Naive thymus-derived CD4-positive, alpha-beta T cell (primary cell): ENCODE measurements around the gene SERPINB12. TPM values are rescaled to one million over a fixed set of nuclear protein-coding genes. Genes with fewer than 3 reads are reported as not detected.

ENCODE experiments used
- ATAC-seq: fragments of 150-1000 bp; cut with Tn5 transposase; 2 replicates; pipeline ENCODE4 v1.10.0; 2021; ENCODE audit warnings: mild to moderate bottlenecking, moderate library complexity
- CTCF ChIA-PET: fragments of 350-600 bp; sonication (Branson Sonifier 250); formaldehyde crosslinking; loops from one replicate; lab custom pipeline; 2021; ENCODE audit warnings: antibody characterized with exemption; lab: Charles Lee
- POLR2A ChIA-PET: fragments of 350-600 bp; sonication (Branson Sonifier 250); formaldehyde crosslinking; loops from one replicate; lab custom pipeline; 2021; ENCODE audit warnings: antibody characterized with exemption, inconsistent platforms; lab: Charles Lee
- DNase-seq, 9 donors: peaks; one replicate each; pipeline versions ENCODE4 v3.0.0 to v3.0.0-alpha.2; 2020 to 2022; ENCODE audit warnings: mixed read lengths in 1 of 9
- H3K27ac ChIP-seq: one replicate; pipeline ENCODE4 v1.7.0; 2013; ENCODE audit warnings: mild to moderate bottlenecking, low read depth, low read length, moderate library complexity
- H3K27me3 ChIP-seq, 2 donors: one replicate each; pipeline ENCODE4 v1.7.0; 2013; ENCODE audit warnings: low read length in 2 of 2, mild to moderate bottlenecking in 2 of 2, moderate library complexity in 2 of 2; ENCODE audit not compliant: control insufficient read depth in 2 of 2, insufficient read depth in 2 of 2
- H3K36me3 ChIP-seq, 3 experiments: 1 replicate in 2 of 3; 2 replicates in 1 of 3; pipeline ENCODE4 v1.7.0; 2013; ENCODE audit warnings: low read length in 3 of 3, mild to moderate bottlenecking in 3 of 3, moderate library complexity in 1 of 3; ENCODE audit not compliant: insufficient read depth in 3 of 3, control insufficient read depth in 2 of 3
- H3K4me1 ChIP-seq, 2 donors: one replicate each; pipeline ENCODE4 v1.7.0; 2013; ENCODE audit warnings: low read length in 2 of 2, mild to moderate bottlenecking in 2 of 2, moderate library complexity in 1 of 2; ENCODE audit not compliant: control insufficient read depth in 2 of 2, insufficient read depth in 2 of 2
- H3K4me3 ChIP-seq: 2 replicates; pipeline ENCODE4 v1.7.0; 2013; ENCODE audit warnings: mild to moderate bottlenecking, low read length
- H3K9me3 ChIP-seq, 3 experiments: 1 replicate in 2 of 3; 2 replicates in 1 of 3; pipeline ENCODE4 v1.7.0; 2013; ENCODE audit warnings: low read length in 3 of 3; ENCODE audit not compliant: control insufficient read depth in 2 of 3
- H3K27ac Mint-ChIP-seq, 9 donors: one replicate each; pipeline ENCODE4 v1.8.0; 2020 to 2022; ENCODE audit warnings: mixed read lengths in 9 of 9, mild to moderate bottlenecking in 8 of 9, moderate library complexity in 5 of 9, inconsistent platforms in 2 of 9
- H3K27me3 Mint-ChIP-seq, 5 donors: one replicate each; pipeline ENCODE4 v1.8.0; 2021 to 2022; ENCODE audit warnings: mixed read lengths in 5 of 5, mild to moderate bottlenecking in 1 of 5
- H3K36me3 Mint-ChIP-seq, 5 donors: one replicate each; pipeline ENCODE4 v1.8.0; 2020 to 2022; ENCODE audit warnings: mixed read lengths in 5 of 5, mild to moderate bottlenecking in 3 of 5, inconsistent platforms in 1 of 5
- H3K4me1 Mint-ChIP-seq, 7 donors: one replicate each; pipeline ENCODE4 v1.8.0; 2020 to 2022; ENCODE audit warnings: mixed read lengths in 7 of 7, mild to moderate bottlenecking in 3 of 7, inconsistent platforms in 1 of 7
- H3K4me3 Mint-ChIP-seq, 10 donors: one replicate each; pipeline ENCODE4 v1.8.0; 2020 to 2022; ENCODE audit warnings: mild to moderate bottlenecking in 10 of 10, mixed read lengths in 10 of 10, moderate library complexity in 6 of 10, inconsistent platforms in 2 of 10
- H3K9me3 Mint-ChIP-seq, 11 donors: one replicate each; pipeline ENCODE4 v1.8.0; 2020 to 2022; ENCODE audit warnings: mixed read lengths in 11 of 11, mild to moderate bottlenecking in 4 of 11, inconsistent platforms in 1 of 11, moderate library complexity in 1 of 11
- intact Hi-C, 2 donors: fragments of 100-400 bp; cut with micrococcal nuclease; formaldehyde crosslinking; loops; one replicate each; pipeline ENCODE4 v1.15.1; 2023
- polyA plus RNA-seq, 2 donors: library from polyadenylated mRNA; unstranded; fragments of 300-500 nt; fragmentation: Illumina TruSeq; gene quantifications; one replicate each; pipeline ENCODE4 v1.2.3, GENCODE V29; 2021
- total RNA-seq, 6 experiments: library from RNA in 5 of 6; stranded (reverse) in 5 of 6; gene quantifications; 1 replicate in 5 of 6; 2 replicates in 1 of 6; pipeline ENCODE4 v1.2.3 and lab custom pipeline; 2021 to 2026

Gene SERPINB12
- total and polyA plus RNA-seq, 7 experiments from 2014 or later = not detected

DNA sequence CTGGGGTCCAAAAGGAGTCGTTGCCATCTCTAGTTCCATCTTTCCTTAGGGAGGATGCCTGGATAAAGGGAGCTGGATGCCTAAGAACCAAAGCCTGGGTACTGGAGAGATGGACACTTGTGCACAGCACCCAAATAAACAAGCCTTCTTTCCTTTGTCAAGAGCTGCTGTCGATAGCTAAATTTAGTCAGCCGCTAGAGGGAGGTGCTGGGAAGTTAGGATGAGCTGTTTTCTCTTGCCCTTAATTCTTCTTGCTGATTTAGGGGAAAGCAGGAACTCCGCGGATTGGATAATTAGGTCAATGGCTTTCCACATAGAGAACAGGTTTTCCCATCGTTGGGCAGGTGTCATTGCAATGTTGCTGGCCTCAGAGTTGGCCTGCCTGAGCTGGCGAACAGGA lies 30.9 kb upstream of the SERPINB12 start:
- CTCF ChIA-PET = interaction anchor here (0.9 kb wide), 2 partner anchors 13 to 451 kb away, joined by 3 read pairs; no protein-coding TSS in a partner anchor
- Mint-ChIP-seq H3K9me3 (peaks cover 0 to 2% (median 0%) of the 10 kb centered on the region in 11 donors), H3K4me3 (no peak overlapping the region), H3K4me1 (peaks cover 0 to 3% (median 0%) of the 10 kb centered on the region in 7 donors), H3K27ac (no peak overlapping the region), H3K36me3 (no peaks in the 10 kb centered on the region), H3K27me3 (peaks cover 45 to 53% (median 47%) of the 10 kb centered on the region in 5 donors)
- POLR2A ChIA-PET = no interaction called here
- H3K4me3 ChIP-seq = no peak overlapping the region
- no peaks in the 10 kb centered on the region for H3K27me3 ChIP-seq
- no peak for ATAC-seq
- no peaks in the 10 kb centered on the region for H3K9me3 ChIP-seq
- intact Hi-C loops = no loop called here
- no peak overlapping the region for H3K27ac ChIP-seq
- no peaks in the 10 kb centered on the region for H3K36me3 ChIP-seq
- DNase-seq = no peak
- no peaks in the 10 kb centered on the region for H3K4me1 ChIP-seq

DNA sequence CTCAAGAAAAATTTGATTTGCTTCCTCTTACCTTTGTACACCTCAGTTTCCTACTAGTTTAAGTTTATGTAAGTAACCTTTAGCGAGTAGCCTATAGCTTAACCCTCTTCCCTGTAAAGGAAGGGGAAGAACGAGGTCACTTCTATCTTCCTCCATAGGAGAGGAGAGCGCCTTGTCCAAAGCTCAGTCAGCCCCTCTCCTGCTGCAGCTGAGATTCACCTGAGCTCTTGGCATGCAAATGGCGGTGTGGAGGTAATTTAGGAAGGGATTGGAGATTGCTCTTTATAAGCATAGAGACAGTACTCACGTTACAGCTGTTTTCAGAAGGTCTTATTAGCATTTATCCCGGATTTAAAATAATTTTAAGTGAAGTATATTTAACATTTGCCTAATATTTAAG lies 27.8 kb upstream of the SERPINB12 start:
- H3K9me3 ChIP-seq = no peaks in the 10 kb centered on the region
- no peak overlapping the region for H3K27ac ChIP-seq
- ATAC-seq (no peak), DNase-seq (no peak)
- ChIA-PET POLR2A (no interaction called here), CTCF (interaction anchor here (0.6 to 0.7 kb wide), 4 partner anchors 372 to 1421 kb away, joined by 3 read pairs; no protein-coding TSS in a partner anchor)
- H3K27ac Mint-ChIP-seq = no peak overlapping the region
- no peaks in the 10 kb centered on the region for H3K4me1 ChIP-seq
- intact Hi-C loops = no loop called here
- peaks cover 0 to 7% (median 0%) of the 10 kb centered on the region in 7 donors for H3K4me1 Mint-ChIP-seq
- peaks cover 30 to 43% (median 35%) of the 10 kb centered on the region in 5 donors for H3K27me3 Mint-ChIP-seq
- no peaks in the 10 kb centered on the region for H3K36me3 ChIP-seq
- H3K27me3 ChIP-seq = no peaks in the 10 kb centered on the region
- H3K9me3 Mint-ChIP-seq = no peaks in the 10 kb centered on the region
- H3K36me3 Mint-ChIP-seq = no peaks in the 10 kb centered on the region
- no peak overlapping the region for H3K4me3 ChIP-seq
- H3K4me3 Mint-ChIP-seq = no peak overlapping the region

DNA sequence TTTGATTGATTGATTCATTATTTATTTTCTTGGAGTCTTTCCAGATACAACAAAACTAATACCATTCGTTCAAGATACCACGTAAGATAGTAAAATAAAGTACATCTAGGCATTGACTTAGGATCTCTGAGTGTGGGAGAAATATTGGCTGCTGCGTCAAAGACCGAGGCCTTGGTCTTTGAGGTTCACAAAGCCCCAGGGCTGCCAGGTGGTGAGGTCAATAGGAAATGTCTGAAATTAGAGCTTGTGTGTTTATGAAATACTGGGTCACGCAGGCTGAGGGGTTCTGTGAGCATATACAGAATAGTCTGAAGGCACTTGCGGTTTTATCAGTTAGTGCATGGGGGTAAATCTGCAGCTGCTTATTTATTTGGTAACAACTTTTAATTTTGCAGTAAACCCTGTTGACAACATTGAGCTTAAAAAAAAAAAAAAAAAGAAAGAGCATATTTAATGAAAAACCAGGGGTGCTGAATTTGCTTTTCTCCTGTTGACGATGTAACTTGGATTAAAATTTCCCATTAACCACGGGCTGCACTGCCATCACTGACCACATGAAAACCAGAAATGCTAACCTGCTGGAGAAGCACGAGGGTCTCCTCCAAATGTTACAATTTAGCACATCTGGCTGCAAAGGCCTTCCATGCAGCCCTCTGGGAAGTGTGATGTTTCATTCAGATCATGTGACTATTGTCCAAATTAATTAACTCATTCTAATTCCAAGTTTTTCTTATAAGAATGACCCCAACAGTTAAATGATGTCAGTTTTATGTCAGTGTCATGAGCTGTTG lies 27.1 kb upstream of the SERPINB12 start:
- peaks cover 0 to 7% (median 0%) of the 10 kb centered on the region in 7 donors for H3K4me1 Mint-ChIP-seq
- ChIA-PET CTCF (interaction anchor here (0.6 to 1.5 kb wide), 4 partner anchors 11 to 371 kb away, joined by 3 to 6 read pairs (median 3); no protein-coding TSS in a partner anchor), POLR2A (no interaction called here)
- no peaks in the 10 kb centered on the region for H3K9me3 Mint-ChIP-seq
- H3K4me1 ChIP-seq = no peaks in the 10 kb centered on the region
- H3K4me3 ChIP-seq = no peak overlapping the region
- no peaks in the 10 kb centered on the region for H3K36me3 ChIP-seq
- no peak overlapping the region for H3K4me3 Mint-ChIP-seq
- DNase-seq = no peak
- H3K27me3 ChIP-seq = no peaks in the 10 kb centered on the region
- no peaks in the 10 kb centered on the region for H3K36me3 Mint-ChIP-seq
- intact Hi-C loops = loop anchor here in 1 of 2 donors (5.0 kb wide), 1 partner anchor 162 kb away; no protein-coding TSS in a partner anchor
- peaks cover 27 to 42% (median 34%) of the 10 kb centered on the region in 5 donors for H3K27me3 Mint-ChIP-seq
- no peak overlapping the region for H3K27ac ChIP-seq
- no peak for ATAC-seq
- no peaks in the 10 kb centered on the region for H3K9me3 ChIP-seq
- no peak overlapping the region for H3K27ac Mint-ChIP-seq

DNA sequence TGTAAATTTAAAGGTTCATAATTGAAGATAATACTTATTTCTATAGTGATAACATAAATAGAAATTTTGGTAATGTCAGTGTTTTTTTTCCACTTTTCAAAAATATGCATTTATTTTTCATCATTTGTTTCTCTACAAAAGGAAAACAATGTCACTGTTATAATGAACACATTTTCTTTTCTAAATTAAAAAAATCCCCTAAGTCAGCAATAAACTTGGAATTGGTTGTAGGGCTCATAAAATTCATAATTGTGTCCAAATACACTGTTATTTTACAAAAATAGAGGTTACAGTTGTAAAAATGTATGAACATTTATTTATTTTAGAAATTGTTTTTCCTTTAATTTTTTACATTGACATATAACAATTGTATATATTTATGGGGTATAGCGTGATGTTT lies 26.4 kb upstream of the SERPINB12 start:
- ChIA-PET POLR2A (no interaction called here), CTCF (interaction anchor here (1.1 to 1.5 kb wide), 2 partner anchors 11 to 23 kb away, joined by 3 read pairs; no protein-coding TSS in a partner anchor)
- H3K9me3 ChIP-seq = no peaks in the 10 kb centered on the region
- H3K4me1 Mint-ChIP-seq = peaks cover 0 to 7% (median 0%) of the 10 kb centered on the region in 7 donors
- DNase-seq (no peak), ATAC-seq (no peak)
- H3K27me3 ChIP-seq = no peaks in the 10 kb centered on the region
- intact Hi-C loops = loop anchor here in 1 of 2 donors (2.0 to 5.0 kb wide), 2 partner anchors 162 to 479 kb away; no protein-coding TSS in a partner anchor
- H3K36me3 Mint-ChIP-seq = no peaks in the 10 kb centered on the region
- no peaks in the 10 kb centered on the region for H3K36me3 ChIP-seq
- no peak overlapping the region for H3K4me3 ChIP-seq
- H3K9me3 Mint-ChIP-seq = no peaks in the 10 kb centered on the region
- H3K27me3 Mint-ChIP-seq = peaks cover 23 to 36% (median 35%) of the 10 kb centered on the region in 5 donors
- H3K4me1 ChIP-seq = no peaks in the 10 kb centered on the region
- no peak overlapping the region for H3K4me3 Mint-ChIP-seq
- H3K27ac ChIP-seq = no peak overlapping the region
- no peak overlapping the region for H3K27ac Mint-ChIP-seq

DNA sequence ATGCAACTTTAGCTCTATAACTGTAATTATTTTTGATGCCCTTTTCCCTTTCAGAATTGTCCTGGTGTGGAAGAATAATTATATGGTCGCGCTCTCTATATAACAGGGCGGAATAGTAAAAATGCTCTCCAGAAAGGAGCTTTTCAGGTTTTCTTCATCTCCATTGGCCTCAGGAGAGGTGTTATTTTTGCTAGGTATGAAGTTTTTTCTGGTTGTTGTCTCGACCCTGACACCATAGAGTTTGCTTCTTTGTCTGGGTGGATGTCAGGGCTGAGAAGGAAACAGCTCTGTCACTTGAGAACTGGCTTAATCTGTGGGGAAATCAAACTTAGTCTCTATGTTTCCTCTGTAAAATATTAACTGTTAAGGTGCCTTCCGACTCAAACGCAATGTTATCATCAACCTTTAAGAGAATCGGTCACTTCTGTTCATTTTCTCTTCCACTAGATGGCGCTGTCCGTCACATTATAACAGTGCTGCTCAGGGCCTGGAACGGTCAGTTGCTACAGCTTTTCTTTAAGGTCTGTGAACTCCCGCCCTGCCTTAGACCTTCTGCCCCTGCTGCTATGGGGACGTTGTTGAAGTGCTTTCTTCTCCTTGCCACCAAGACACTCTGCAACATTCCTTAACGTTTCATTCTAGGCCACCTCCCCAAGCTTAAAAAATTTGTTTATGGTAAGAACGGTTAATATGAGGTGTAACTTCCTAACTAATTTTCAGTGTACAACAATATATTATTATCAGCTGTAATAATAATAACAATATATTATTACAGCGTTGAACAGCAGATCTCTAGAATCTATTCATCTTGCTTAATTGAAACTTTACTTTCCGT lies 23.8 kb upstream of the SERPINB12 start:
- H3K27me3 Mint-ChIP-seq = peaks cover 14 to 37% (median 21%) of the 10 kb centered on the region in 5 donors
- POLR2A ChIA-PET = no interaction called here

DNA sequence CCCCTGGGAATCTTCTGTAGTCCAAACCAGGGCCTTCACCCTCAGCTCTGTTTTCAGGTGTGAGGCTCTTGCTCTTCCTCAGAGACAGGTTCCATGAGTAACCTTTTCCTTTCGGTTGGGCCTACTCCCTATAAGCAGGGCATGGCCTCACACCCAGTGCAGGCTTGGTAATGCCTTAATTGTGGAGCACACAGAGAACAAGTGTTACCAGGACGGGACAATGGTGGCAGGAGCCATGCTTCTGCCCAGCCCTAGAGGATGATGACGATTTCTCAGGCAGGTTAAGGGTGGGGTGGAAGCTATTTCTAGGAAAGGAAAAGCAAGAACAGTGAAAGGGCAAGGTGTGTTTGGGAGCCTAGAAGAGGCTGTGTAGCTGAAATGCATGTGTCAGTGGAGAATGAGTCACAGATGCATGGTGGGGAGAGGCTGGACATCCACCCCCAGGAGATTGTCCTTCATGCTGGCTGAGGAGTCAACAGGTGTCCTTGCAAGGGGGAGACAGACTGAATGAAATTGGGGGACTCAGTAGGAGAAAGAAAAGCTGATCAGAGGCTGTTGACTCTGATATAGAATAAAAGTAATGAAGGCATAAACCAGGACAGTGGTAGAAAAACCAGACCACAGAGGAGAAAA lies 22.0 kb upstream of the SERPINB12 start:
- H3K4me1 ChIP-seq = no peaks in the 10 kb centered on the region
- H3K9me3 Mint-ChIP-seq = peaks cover 0 to 4% (median 0%) of the 10 kb centered on the region in 11 donors
- no peak overlapping the region for H3K4me3 ChIP-seq
- no peaks in the 10 kb centered on the region for H3K27me3 ChIP-seq
- H3K27me3 Mint-ChIP-seq = peaks cover 12 to 35% (median 20%) of the 10 kb centered on the region in 5 donors
- intact Hi-C loops = no loop called here
- no peaks in the 10 kb centered on the region for H3K9me3 ChIP-seq
- H3K36me3 ChIP-seq = no peaks in the 10 kb centered on the region
- POLR2A ChIA-PET = no interaction called here
- H3K27ac ChIP-seq = no peak overlapping the region
- no peak overlapping the region for H3K4me3 Mint-ChIP-seq
- H3K27ac Mint-ChIP-seq = no peak overlapping the region
- peaks cover 0 to 7% (median 0%) of the 10 kb centered on the region in 7 donors for H3K4me1 Mint-ChIP-seq
- ATAC-seq (no peak), DNase-seq (no peak)
- CTCF ChIA-PET = interaction anchor here (1.0 kb wide), 1 partner anchor 416 kb away, joined by 3 read pairs; no protein-coding TSS in a partner anchor
- H3K36me3 Mint-ChIP-seq = no peaks in the 10 kb centered on the region

More for the DNA sequence above, 23.8 kb upstream of the SERPINB12 start:
- Mint-ChIP-seq H3K4me3 (no peak overlapping the region), H3K36me3 (no peaks in the 10 kb centered on the region), H3K27ac (no peak overlapping the region), H3K4me1 (peaks cover 0 to 7% (median 0%) of the 10 kb centered on the region in 7 donors), H3K9me3 (peaks cover 0 to 2% (median 0%) of the 10 kb centered on the region in 11 donors)
- no peak overlapping the region for H3K4me3 ChIP-seq
- no peaks in the 10 kb centered on the region for H3K4me1 ChIP-seq
- ATAC-seq (peak; percentile 76), DNase-seq (peak in 8 of 9 donors; percentile 13 to 62 (median 52))
- CTCF ChIA-PET = interaction anchor here (0.7 to 2.1 kb wide), 9 partner anchors 10 to 463 kb away, joined by 3 to 8 read pairs (median 4); no protein-coding TSS in a partner anchor
- no peaks in the 10 kb centered on the region for H3K36me3 ChIP-seq
- H3K27me3 ChIP-seq = no peaks in the 10 kb centered on the region
- no peak overlapping the region for H3K27ac ChIP-seq
- no peaks in the 10 kb centered on the region for H3K9me3 ChIP-seq
- intact Hi-C loops = loop anchor here (1.0 to 5.0 kb wide), 8 partner anchors 60 to 477 kb away; no protein-coding TSS in a partner anchor
